Brain pericyte (primary cell): Measurements from ENCODE around the gene MORC2.

Experiments used
- DNase-seq: peaks from one replicate; pipeline ENCODE4 v3.0.0-alpha.2; 2012; ENCODE audit warnings: low read depth, low spot score

The MORC2 gene

DNA sequence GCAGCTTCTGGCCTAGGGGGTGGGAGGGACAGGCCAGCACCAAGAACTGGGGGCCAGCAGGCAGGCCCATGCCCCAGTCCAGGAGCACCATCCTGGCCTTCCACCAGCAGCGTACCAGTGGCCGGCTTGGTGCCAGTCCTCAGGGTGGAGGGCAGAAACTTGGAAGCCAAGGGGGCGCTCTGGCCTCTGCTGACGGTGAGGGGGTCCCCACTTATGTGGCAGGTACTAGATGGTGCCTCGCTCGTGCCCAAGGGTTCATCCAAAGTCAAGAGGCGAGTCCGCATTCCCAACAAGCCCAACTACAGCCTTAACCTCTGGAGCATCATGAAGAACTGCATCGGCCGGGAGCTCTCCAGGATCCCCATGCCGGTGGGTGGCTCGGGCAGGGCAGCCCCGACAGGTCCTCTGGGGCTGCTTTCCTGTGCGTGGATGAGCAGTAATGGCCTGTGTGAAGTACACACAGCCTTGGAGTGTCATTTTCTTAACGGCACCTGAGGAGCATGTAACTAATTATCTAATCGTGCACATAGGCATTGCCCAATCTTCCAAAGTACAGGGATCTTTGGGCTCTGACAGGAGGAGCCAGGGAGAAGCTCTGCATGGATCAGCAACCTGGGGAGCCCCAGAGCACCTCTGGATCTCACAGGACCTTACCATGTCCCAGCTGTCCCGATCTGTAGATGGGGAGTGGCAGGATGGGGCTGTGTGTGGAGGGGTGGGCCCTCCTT is 79.1 kb downstream of the MORC2 start:
- DNase-seq = no peak

DNA sequence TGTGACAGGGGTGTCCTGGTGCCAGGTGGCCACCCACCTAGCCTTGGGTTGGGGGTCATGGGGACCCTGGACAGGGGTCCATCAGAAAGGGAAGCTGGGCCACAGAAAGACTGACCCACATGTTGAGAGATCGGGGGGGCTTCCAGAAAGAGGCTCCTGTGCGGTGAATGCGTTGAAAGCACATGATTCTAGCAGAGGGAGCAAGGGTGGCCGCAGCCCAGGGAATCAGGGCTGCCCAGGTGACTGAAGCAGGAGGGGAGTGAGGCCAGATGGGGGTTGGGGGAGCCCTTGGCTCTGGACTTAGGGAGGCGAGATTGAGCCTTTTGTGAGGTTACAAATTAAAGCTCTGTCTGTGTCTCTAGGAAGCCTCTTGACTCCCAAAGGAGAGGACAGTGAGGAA is 80.7 kb downstream of the MORC2 start:
- DNase-seq = no peak

GRCh38 chr22:30887453-30887852 is 81.1 kb downstream of the MORC2 start:
- DNase-seq = no peak

- DNase-seq = no peak
These were observed 83.0 kb downstream of the MORC2 start for GRCh38 chr22:30885591-30885990.

- DNase-seq = no peak
These were observed 83.6 kb downstream of the MORC2 start for GRCh38 chr22:30885001-30885366.

DNA sequence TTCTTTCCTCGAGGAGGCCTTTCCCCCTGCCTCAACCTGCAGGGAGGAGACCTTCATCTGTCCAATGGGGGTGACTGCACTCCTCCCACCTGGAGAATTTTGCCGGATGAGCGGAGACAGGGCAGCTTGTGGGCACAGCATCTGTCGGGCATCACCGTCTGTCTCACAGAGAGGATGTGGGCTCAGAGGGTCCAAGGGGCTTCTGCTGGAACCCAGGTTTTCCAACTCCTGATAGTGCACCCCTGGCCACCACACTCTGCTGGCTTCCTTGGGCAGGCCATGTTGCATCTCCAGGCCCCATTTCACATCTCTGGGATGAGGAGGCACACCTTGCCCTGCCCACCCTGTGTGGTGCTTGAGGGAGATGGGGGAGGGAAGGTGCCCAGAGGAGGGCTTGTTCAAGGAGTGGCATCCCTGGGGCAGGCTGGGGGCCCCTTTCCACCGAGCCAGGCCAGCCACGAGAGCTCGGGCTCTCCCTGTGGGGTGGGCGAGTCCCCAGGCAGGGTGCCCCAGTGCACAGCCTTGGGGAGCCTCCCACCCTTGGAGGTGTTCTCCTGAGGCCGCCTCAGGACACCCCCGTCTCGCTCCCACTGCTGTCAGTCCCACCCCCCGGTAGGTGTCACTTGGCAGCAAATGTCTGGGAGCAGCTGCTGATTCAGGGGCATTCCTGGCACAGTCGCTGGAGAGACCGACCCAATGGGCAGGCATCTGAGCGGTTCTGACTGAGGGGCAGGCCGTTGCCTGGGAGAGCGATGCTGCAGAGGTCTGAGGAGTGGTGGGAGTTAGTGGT is 84.2 kb downstream of the MORC2 start:
- DNase-seq = no peak

DNA sequence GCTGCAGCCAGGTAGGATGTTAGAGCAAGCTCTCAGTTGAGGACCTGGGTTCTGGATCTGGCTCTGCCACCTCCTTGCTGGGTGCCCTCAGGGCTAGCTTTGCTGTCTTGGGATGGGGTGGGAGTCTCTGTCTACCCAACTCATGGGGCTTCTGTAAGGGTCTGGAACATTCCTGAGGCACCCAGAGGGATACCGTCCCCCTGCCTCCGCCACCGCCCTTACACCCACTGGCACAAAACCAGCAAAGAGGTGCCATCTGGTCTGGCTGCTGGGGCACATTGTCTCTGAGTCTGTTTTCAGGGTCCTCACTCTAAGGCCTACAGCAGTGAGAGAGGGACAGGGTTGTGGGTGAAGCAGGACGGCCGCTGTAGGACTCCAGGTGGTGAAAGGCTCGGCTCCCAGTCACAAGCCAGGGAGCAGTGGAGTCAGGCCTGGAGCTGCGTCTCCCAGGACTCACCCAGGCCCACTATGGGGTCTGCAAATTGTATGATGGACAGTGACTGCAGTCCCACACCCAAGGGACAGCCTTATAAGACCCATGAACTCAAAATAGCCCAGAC is 84.9 kb downstream of the MORC2 start:
- no peak for DNase-seq

GRCh38 chr22:30882974-30883533 is 85.5 kb downstream of the MORC2 start:
- DNase-seq = no peak

DNA sequence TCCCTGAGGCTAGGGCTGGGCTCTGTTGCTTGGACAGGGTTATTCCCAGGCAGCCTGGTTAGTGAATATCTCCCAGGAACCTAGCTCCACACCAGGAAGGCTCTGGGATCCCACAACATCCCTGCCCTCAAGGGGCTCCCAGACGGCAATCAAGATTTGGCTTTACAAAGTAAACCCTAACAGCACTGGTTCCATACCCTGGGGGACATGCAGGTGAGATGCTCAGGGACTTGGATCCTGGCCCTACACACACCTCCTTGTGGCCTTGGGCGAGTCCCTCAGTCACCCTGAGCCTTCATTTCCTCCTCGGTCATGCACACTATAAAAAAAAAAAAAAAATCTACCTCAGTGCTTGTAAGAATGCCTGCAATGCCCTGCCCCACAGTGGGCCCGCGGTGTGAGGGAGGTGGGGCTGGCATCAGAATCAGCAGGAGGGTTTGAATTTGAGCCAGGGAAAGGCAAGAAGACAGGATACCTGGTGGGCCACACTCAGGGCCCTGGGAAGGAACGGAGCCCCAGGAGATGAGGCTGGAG is 86.3 kb downstream of the MORC2 start:
- DNase-seq = no peak

- no peak for DNase-seq
These were observed 87.0 kb downstream of the MORC2 start for GRCh38 chr22:30881361-30882183.

GRCh38 chr22:30880847-30881246 is 87.7 kb downstream of the MORC2 start:
- DNase-seq = no peak

- DNase-seq = no peak
These were observed 88.4 kb downstream of the MORC2 start for GRCh38 chr22:30880181-30880601.

GRCh38 chr22:30879415-30879797 is 89.2 kb downstream of the MORC2 start:
- no peak for DNase-seq

DNA sequence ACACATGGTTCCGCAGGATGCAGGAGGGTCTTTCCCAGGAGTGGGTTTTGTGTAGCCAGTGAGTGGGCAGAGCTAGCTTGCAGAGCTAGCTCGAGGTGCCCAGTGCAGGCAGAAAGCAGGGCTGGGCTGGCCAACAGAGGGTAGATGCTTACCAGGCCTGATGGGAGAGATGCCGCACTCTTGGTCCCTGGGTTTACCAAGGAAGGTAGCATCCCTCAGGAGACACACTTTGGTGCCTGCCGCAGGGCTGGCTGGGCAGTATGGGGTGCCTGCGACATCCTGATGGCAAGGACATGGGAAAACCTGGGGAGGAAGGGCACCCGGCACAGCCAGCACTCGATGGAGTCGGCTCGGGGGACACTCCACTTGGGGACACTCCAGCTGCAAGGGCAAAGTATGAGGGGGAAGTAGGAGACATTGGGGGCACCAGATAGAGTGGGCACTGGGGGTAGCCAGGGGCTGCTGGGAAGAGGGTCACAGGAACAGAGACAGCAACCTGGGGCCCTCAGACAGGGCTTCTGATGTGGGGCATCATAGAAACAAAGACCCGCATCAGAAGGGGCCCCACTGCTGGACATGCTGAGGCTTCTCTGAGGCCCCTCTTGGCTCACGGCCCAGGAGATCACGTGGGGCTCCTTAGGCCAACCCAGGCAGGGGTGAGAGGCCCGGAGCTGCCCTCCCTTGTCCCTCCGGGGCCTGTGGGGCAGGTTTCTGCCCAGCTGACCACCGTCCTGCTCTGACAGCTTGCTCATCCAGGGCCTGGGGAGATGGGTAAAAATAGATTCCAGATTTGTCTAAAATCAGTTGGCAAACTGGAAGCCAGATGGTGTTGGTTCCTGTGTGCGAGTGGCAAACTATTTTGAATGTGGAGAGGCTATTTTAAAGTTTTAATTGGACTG is 89.8 kb downstream of the MORC2 start:
- no peak for DNase-seq

DNA sequence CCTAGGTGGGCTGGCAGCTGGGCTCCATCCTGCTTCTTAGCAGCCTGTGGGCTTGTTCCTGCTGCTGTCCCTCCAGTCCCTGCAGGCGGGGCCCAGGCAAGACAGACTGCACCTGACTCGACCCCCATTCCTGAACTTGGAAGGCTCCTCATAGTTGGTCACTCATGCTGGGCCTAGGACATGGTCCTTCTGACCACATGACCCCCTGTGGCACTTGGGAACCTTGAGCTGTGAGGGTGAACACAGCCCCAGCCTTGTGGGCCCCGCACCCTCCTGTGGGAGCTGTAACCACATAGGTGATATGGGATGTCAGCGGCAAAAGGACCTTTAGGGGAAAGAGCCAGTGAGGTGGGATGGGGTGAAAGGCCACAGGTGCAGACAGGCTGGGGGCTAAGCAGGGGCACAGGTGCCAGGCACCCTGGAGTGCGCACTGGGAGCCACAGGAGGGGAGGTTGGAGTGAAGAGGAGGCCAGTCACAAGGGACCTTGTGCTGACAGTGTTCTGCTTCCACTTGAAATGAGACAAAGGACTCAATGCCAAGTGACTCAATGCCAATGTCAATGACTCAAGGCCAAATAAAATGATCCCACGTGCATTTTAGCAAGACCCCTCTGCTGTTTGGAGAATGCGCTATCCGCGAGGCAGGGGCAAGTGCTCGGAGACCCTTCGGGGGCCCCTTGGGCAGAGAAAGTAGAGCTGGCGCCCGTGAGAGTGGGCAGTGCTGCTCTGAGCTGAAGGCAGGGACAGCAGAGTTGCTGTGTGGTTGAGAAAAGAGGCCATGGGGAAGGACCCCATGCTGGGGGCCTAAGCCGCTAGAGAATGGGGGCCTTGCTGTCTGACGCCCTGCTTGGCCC is 90.7 kb downstream of the MORC2 start:
- no peak for DNase-seq

GRCh38 chr22:30876915-30877553 is 91.5 kb downstream of the MORC2 start:
- no peak for DNase-seq

DNA sequence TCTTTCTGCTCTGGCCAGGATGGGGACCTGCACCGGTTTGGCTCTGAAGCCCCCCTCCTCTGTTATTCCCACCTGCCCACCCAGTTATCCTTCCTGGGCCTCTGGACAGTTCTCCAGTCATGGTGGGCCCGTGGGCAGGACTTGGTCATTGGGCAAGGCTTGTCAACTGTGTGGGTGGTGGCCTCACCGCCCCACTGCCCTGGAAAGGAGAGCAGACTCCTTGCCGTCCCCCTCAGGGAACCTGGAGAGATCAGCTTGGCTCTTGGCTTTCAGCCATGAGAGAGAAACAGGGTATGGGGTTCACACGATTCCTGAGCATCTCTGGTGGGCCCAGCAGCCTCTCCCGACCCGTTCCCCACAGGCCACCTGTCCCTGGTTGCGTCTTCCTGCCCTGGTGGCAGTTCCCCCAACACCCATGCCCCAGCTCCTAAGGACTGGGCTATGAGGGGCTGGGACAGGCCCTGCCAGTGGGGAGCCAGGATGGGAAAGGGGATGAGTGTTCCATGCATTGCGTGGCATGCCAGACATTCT is 92.3 kb downstream of the MORC2 start:
- no peak for DNase-seq

GRCh38 chr22:30875481-30876215 is 92.9 kb downstream of the MORC2 start:
- no peak for DNase-seq
